GM20431 (cell line): ENCODE results near the gene USP2.

ENCODE experiments used
- in situ Hi-C: fragments of 300-500 bp; cut with MseI, MboI; formaldehyde crosslinking; loops from one replicate; pipeline ENCODE4 v1.15.0; 2020; ENCODE audit warnings: low sequenced_read_pairs; ENCODE audit not compliant: unreplicated experiment

Gene USP2

DNA sequence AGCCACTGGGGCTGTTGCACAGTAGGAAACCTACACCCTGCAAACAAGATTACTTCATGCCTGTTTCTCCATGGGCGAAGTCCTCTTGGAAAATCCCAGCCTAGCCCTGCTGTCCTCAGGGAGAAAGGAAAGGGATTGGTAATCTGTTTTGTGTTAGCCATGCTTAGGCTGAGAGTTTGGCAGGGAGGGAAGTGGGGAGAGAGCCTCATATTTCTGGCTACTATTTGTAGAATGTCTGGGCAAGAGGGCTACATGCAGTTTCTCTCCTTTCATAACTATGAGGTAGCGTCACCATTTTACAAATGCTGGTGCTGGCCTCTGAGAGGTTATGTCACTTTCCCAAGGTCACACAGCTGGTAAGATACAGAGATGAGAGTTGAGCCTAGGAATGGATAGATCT, 34.2 kb downstream of the USP2 start:
- in situ Hi-C loops: no loop called here

GRCh38 chr11:119346605-119347004, 34.9 kb downstream of the USP2 start, which contains the start of gene MFRP:
Gene MFRP (minus strand): TSS chr11:119346705. CDS start chr11:119346513, 192 bp downstream.
- in situ Hi-C loops: no loop called here

- in situ Hi-C loops: no loop called here
Observed at GRCh38 chr11:119345685-119346084, 35.8 kb downstream of the USP2 start.

GRCh38 chr11:119344291-119345010, 37.0 kb downstream of the USP2 start:
- in situ Hi-C loops: no loop called here

- in situ Hi-C loops: no loop called here
Observed at GRCh38 chr11:119343726-119344125, 37.8 kb downstream of the USP2 start.

DNA sequence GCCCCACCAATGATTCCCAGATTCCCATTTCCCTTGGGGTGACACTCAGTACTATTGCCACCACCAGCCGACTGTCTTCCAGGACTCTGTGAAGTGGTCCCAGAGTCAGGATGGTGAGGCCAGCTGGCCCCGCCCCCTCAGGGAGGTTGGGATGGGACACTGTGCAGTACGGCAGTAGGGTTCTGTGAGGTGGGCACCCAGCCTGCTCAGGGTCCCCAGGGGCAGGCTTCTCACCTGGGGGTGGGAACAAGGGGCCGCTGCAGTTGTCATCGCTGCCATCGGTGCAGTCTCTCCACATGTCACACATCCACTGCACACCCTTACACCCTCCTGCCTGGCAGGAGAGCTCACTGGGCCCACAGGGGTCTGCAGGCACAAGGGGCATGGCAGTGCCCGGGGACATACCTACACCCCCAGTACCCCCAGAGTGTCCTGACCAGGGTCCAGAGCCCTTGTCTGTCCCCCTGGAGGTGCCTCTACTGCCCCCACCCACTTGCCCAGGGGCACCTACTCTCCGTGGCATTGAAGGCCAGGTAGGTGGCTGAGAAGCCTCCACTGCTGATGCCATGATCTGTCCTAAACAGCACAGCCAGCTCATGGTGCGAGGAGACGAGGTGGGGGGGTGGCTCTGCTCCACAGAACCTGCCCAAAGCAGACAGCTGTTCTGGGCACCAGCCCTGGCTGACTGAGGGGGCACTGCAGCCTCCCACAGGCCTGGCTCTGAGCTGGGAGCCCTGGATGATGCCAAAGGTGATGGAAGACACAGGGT, 38.9 kb downstream of the USP2 start:
- in situ Hi-C loops: no loop called here

DNA sequence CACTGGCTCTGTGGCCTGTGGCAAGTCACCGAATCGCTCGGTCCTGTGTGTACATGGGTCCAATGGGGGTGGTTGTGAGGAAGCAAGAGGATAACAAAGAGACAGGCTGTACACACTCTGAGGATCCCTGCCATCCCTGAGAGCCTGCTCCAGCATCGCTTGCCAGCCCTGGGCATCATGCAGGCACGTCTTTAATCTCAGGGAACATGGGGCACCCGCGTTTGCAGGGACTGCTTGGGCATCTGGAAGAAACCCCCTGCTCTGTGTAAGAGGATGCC, 39.5 kb downstream of the USP2 start:
- in situ Hi-C loops: no loop called here

DNA sequence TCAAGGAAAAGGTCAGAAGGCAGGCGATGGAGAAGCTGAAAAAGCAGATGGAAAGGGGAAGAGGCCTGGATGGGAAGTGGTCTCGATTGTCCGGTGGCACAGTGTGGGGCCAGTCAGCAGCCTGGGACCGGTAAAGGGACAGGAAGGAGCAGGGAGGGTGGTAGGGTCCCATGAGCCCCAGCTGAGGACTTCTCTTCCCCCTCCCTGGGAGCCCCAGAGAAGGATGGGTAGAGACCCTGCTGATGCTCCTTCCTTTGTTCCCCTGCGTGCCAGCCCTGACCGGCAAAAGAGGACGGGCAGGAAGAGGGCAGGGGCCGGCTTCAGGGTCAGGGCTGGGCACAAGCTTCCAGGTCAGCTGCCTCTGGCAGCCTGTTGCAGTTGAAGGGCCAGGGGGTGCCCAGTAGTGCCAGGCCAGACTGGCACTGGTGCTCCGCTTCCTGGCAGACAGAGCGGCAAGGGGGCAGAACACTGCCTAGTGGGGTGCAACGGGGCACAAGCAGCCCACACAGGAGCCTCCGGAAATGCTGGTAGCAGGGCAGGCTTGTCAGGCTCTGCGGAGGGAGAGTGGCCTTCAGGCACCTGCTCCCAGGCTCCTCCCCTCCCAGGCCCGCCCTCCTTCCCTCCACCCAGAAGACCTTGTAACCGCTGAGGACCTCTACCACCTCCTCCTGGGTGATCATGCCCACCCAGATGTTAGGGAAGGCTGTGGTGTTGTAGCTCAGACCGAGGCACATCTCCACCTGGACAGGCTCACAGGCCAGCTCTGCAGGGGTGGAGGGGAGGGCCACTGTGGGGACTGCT, 40.1 kb downstream of the USP2 start:
- in situ Hi-C loops: no loop called here

- in situ Hi-C loops: no loop called here
Observed at GRCh38 chr11:119340335-119341221, 40.9 kb downstream of the USP2 start, which contains the start of gene C1QTNF5. Gene C1QTNF5 (minus strand): TSS chr11:119340883. CDS start chr11:119340397, 486 bp downstream.

- in situ Hi-C loops: no loop called here
Observed at GRCh38 chr11:119339589-119340334, 41.7 kb downstream of the USP2 start.

DNA sequence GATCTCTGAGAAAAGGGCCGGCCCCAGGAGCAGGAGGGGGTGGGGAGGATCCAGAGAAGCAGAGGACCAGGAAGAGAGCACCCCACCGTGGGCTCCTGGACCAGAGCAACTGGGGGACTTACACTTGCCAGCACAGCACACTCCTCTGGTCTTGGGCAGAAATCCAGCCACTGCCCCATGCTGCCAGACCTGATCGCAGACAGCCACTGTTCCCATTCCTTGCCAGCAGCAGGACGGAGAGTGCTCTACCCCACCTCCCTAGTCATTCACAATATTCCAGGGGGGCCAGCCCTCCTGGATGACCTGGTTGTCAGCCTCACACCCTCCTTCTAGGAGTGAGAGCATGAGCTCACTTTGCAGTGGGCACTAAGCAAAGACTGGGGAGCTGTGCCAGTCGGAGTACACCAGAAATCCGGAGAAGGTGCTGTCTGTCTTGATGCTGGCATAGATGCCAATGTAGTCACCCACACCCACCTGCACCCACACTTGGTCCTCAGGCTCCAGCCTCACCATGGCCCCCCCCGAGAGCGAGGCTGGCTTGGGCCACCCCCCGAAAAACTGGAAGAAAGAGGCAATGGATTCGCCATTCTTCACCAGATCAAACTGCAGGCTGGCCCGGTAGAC, 42.4 kb downstream of the USP2 start:
- in situ Hi-C loops: no loop called here

- in situ Hi-C loops: no loop called here
Observed at GRCh38 chr11:119338318-119338890, 43.1 kb downstream of the USP2 start.

DNA sequence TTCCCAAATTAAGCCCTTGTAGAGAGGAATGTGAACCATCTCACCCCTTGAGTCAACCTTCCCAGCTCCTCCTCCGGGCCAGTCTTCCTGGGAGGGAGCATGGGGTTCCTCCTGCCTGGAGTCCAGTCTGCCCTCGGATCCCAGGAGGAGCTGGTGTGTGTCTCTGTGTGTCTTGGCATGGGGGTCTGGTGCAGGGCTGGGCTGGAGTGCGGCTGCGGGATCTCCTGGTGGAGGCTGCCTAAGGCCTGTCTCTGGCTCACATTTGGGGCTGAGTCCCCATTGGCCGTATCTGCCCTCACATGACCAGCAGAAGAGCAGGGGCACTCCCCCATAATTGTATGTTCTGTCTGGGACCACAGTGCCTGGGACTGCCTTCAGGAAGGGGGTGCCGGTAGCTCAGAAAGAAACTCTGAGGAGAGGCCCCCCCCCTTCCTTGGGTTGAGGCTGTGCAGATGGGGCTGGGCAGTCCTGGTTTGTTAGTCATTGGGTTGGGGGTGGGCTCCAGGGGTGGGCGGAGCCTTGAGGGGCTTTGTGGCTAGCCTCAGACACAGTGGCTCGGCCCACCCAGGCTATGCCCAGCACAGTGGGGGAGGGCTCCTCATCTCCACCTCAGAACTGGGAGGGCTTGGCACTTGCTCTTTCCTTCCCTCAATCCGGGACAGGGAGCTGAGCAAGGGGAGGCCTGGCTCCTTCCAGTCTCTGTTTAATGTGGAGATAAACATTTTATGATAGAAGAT, 43.7 kb downstream of the USP2 start:
- in situ Hi-C loops: no loop called here

DNA sequence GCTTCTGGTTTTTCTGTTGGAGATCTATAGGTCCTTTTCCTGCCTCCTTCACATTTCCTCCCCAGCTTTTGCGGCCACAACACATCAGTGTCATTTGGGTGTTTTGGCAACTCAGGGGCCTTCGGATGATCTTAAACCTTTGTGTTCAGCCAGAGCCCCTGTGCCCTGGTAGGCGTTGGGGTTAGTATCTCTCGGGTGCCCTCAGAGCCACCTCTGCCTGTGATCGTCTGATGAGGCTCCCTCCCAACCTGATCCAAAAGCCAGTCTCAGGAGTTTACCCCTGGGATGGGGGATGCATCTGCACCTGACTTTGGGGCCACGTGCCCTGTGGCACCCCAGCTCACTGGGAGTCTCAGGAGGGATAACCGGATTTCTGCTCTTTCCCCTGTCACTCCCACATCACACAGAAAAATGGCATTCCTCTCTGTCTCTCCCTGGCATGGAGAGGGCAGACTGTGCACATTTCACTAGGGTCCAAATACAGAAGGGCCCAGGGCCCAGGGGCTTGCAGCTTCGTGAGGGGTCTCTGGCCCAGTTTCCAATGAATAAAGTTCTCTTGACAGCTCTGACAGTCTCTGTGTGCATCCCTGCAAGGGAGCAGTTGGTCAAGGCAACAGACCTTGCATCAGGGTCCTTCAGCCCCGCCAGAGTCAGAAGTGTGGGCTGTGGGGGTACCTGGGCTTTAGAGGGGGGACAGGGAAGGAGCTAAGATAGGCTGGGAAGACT, 44.6 kb downstream of the USP2 start:
- in situ Hi-C loops: no loop called here

DNA sequence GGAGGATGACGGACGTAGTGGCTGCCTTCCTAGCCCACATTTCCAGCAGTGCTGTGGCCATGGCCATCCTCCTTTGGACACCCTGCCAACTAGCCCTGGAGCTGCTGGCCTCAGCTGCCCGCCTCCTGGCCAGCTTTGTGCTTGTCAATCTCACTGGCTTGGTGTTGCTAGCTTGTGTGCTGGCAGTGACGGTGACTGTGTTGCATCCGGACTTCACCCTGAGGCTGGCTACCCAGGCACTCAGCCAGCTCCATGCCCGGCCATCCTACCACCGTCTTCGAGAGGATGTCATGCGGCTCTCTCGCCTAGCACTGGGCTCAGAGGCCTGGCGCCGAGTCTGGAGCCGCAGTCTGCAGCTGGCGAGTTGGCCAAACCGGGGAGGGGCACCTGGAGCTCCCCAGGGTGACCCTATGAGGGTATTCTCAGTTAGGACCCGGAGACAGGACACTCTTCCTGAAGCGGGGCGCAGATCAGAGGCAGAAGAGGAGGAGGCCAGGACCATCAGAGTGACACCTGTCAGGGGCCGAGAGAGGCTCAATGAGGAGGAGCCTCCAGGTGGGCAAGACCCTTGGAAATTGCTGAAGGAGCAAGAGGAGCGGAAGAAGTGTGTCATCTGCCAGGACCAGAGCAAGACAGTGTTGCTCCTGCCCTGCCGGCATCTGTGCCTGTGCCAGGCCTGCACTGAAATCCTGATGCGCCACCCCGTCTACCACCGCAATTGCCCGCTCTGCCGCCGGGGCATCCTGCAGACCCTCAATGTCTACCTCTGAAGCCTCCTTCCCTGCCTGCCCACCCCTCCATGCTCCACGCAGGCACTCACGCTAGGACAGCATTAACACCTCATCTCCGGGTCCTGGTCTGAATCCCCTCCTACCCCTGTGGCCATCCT, 45.6 kb downstream of the USP2 start:
- in situ Hi-C loops: no loop called here

- in situ Hi-C loops: no loop called here
Observed at GRCh38 chr11:119335091-119335654, 46.3 kb downstream of the USP2 start.
